HuH-7.5 (cell line): ENCODE results near the gene PIK3CA.
"Not testable (repeated sequence)": the region's sequence is repeated elsewhere in the genome, so short reads cannot be mapped to it uniquely, and the experiment has no call there.

Experiments used
- DNase-seq: peaks from one replicate; pipeline ENCODE4 v3.0.0; 2011; ENCODE audit warnings: low spot score

PIK3CA gene

GRCh38 chr3:179265092-179265491, 116.9 kb downstream of the PIK3CA start:
- DNase-seq, result no peak

- no peak for DNase-seq
These were observed 117.7 kb downstream of the PIK3CA start for GRCh38 chr3:179265875-179266274.

GRCh38 chr3:179266701-179267211, 118.6 kb downstream of the PIK3CA start:
- no peak for DNase-seq

- no peak for DNase-seq
These were observed 120.4 kb downstream of the PIK3CA start for GRCh38 chr3:179268400-179269051.

GRCh38 chr3:179269152-179269707, 121.1 kb downstream of the PIK3CA start:
- no peak for DNase-seq

- DNase-seq, result no peak
These were observed 124.2 kb downstream of the PIK3CA start for GRCh38 chr3:179272385-179272784.

GRCh38 chr3:179274434-179274833, 126.3 kb downstream of the PIK3CA start:
- not testable (repeated sequence) for DNase-seq

GRCh38 chr3:179276001-179276400, 127.8 kb downstream of the PIK3CA start:
- DNase-seq, result no peak

- no peak for DNase-seq
These were observed 128.6 kb downstream of the PIK3CA start for GRCh38 chr3:179276743-179277142.

- no peak for DNase-seq
These were observed 130.0 kb downstream of the PIK3CA start for GRCh38 chr3:179278151-179278550.

- no peak for DNase-seq
These were observed 131.0 kb downstream of the PIK3CA start for GRCh38 chr3:179278932-179279693.

- no peak for DNase-seq
These were observed 131.7 kb downstream of the PIK3CA start for GRCh38 chr3:179279837-179280236.

GRCh38 chr3:179281825-179282224, 133.7 kb downstream of the PIK3CA start:
- no peak for DNase-seq

GRCh38 chr3:179286331-179286730, 138.2 kb downstream of the PIK3CA start:
- DNase-seq, result no peak

- DNase-seq, result no peak
These were observed 140.7 kb downstream of the PIK3CA start for GRCh38 chr3:179288845-179289244.

GRCh38 chr3:179289295-179289694, 141.1 kb downstream of the PIK3CA start:
- no peak for DNase-seq
